ENCODE results near the gene EIPR1.

DNA sequence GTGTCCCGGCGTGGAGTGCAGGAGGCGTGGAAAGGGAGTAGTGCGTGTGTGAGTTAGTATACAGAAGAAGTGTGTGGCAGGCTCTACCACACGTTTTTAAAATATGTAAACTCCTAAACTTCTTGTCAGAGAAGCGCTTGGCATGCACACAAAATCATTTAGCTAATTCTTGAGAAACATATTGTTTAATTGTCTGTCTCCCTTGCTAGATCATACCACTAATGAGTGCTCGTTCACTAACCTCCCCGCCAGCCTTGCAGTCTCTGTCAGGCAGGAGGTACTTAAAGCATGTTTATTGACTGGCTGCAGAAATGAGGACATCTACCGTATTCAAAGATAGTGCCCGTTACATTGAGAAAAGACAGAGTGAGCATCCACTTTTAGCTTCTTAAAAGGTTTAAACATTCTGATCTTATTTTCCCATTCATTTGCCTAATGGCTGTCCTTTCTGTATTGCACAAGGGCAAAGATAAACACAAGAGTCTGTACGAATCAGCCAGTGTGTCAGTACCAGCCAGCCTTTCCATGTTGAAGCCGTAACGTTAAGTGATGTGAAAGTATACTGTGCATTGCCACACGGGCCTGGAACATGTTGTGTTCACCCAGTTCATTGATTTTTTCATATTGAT, 43.3 kb upstream of the EIPR1 start:
- TF ChIP-seq CTCF (IDR thresholded peaks at IDR 0.05) = no peak
- TF ChIP-seq POLR2A (IDR thresholded peaks at IDR 0.05) = no peak
- TF ChIP-seq EP300 (IDR thresholded peaks at IDR 0.05) = no peak
